NCI-H146 (cell line): Measurements from ENCODE around the gene THRB.

Source experiments
- DNase-seq: peaks from one replicate; lab custom pipeline; 2025; lab: John Stamatoyannopoulos, UW

Gene THRB

DNA sequence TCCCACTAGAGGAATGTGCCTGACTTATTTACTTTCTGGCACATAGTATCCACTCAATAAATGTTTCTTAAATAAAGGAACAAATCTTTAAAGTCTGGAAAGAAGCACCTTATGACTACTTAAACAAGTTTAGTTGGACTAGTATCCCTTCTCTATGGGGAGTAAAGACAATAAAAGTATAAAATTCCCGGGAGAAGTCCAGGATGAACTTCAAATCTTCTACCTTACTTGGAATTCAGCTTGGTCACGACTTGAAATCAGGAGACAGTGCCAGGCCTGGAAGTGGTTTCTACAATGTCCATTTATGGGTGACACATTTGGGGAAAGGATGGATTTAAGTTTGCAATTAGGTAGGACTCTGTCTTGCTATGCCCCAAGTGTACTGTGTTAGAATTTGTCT is 353.1 kb downstream of the THRB start:
- DNase-seq = no peak

DNA sequence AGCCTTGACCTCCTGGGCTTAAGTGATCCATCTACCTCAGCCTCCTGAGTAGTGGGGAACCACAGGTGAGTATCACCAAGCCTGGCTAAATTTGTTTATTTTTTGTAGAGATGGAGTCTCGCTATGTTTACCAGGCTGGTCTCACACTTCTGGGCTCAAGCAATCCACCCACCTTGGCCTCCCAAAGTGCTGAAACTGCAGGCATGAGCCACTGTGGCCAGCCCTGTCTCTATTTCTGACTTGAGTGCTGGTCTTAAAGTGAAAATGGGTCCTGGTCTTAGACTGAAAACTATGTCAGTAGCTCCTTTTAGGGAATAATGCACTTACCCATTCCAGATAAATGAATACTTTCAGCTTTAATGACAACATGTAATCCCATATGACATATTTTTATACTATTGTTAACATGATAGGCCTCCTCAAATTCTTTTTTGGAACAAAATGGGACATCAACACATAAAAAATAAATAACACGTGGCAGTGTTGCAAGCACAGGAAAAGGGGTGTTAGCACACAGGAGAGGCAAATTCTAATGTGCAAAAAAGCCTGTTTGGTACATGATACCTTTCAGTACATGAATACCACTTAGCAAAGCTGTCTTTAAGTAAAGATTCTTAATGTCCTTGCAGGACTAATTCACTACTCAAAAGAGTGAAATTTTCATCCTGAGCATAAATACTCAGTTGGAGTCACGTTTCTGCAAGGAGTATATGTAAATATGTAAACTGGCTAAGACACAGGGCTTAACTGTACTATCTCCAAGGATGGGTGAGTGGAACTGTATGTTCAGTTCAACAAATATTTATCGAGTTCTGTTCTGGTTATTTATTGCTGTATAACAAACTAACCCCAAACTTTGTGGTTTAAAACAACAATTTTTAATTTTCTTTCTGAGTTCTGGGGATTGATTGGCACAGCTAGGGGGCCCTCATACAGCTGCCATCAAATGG is 354.9 kb downstream of the THRB start:
- no peak for DNase-seq

DNA sequence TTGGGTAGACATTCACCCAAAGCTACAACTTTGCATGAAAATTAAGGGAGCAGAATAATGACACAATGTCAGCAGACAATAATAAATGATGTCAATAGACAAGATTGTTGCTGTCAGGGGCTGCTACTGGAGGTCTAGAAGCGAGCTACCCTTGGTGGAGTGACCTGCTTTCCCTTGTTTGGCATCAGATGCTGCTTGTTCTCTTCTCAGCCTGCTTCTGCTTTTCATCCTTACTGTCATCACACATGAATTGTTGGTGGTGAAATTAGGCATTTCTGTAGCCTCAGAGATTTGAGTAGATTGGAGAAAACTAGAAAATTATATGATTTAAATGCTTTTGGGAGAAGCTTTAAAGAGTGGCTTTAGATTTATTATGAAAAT is 355.8 kb downstream of the THRB start:
- DNase-seq = no peak

DNA sequence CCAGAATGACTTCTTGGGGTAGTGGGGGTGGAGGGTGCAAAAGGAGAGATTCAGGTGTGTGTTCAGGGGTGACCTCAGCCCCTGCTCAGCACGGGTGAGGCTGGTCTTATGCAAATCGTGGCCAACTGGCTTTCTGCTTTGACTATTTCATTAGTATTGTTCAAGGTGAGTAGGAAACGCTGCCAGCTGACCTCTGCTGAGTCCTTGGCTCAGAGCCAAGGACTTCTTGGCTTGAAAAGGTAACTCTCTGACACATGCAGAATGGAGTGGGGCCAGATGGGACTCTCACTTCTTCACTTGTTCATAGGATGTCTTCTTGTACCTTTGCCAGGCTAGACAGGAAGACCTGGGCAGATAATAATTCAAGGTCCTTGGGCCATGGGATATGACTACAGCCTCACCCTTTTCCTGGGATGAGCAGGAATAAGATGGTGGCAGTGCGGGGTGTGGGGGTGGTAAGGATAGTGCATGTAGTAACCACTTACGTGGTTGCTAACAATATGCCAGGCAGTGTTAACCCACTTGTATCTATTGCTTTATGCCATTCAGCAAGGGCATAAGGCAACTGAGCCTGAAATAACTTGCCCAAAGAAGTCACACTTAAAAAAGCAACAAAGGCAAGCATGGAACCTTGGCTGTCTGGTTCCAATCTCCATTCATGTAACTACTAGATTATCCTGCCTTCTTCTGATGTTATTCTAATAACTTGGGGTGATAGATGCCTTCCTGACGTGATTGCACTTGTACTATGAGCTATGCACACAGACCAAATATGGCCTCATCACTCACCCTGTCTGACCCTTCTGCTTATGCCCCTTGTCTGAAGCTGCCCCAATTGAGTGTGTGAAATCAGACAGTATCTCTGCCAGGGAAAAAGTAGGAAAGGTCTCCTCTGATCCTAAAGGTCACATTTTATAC is 356.4 kb downstream of the THRB start:
- DNase-seq = peak; percentile 58

DNA sequence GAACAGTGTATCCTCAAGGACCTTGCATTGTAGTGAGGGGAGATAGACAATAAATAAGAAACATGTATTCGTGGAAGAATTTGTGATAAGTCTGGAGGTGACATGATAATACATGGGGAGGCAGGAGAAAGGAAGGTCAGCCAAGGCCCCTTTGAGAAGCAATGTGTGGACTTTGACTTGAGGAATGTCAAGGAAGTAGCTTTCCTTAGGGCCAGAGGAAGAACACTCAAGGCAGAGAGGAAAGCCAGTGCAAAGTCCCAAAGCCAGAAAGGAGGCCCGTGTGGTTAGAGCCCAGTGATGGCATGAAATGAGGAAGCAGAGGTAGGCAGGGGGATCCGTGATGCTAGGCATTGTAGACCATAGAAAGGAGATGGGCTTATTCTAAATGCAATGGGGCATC is 357.3 kb downstream of the THRB start:
- no peak for DNase-seq

DNA sequence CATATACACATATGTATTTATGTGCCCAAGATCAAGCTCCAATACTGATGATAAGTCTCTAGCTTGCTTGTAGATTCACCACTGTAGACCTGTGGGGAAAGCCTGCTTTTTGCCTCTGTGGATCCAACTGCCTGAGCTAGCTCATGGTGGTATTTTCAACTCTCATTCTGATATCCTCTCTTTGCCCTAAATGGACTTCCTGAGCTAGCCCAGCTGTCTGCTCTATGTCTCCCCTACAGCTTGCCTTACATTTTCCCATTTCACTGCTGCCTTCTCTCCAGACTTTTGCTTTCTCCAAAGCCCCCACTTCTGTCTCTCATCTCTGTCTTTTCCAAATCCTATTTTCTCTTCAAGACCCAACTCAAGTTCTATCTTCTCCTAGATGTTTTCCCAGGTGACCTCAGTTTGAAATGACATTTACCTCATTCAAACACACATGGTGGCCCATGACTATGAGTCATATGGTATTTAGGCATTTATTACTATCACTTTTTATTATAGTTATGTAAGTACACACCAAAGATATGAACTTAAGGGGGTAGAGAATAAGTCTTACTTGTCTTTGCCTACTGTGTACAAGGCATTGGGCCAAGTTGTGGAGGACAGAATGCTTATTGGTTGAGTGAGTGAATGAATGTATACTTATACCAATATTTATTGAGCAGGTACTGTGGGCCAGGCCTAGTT is 357.9 kb downstream of the THRB start:
- DNase-seq = no peak

DNA sequence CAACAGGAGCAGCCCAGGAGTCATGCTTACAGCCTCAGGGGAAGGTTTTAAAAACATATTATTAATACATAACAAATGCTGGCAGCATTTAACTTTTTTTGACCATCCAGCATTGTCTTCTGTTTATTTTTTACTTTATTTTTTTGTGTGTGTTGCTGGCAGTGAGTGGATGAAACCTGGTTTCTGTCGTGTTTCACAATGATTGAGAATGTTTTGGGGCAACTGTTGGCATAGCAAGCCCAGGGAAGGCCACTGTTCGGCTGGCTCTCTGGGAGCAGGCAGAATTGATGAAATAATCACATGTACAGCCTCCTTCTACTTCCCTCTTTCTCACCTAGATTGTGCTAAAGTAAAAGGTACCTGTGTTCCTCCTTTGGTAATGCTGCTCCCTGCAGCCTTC is 359.4 kb downstream of the THRB start:
- no peak for DNase-seq

DNA sequence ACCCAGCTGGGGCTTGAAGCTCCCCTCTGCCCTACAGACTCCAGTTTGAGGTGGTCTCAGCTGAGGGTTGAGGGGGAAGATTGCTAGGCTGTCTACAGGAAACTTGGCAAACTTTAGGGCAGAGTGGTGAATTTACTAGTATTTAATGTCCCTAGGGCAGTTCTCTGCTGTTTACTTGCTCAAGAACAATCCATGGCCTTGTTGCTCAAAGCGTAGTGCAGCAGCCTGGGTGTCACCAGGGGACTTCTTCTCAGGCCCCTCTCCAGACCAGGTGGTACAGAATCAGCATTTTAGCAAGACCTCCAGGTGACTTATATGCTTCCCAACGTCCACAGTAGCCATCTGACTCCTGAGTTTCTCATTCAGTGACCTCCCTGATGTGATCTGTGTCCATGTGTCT is 360.7 kb downstream of the THRB start:
- DNase-seq = no peak

DNA sequence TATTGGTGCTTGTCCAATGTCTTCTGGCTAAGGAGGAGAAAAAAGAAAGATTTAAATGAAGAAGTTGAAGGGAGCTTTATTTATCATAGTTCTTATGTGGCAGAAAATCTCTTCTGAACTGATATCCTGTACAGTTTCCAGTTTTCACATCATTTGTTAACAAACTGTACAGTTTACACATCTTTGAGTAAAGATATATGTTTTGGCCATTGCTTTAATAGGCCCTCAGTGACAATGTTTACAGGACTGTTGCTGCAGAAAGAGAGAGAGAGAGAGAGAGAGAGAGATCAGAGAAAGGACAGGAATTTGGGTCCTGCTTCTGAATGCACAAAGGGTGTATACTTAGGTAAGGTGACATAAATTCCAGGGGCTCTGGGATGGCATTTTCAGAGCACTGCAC is 361.2 kb downstream of the THRB start:
- no peak for DNase-seq

DNA sequence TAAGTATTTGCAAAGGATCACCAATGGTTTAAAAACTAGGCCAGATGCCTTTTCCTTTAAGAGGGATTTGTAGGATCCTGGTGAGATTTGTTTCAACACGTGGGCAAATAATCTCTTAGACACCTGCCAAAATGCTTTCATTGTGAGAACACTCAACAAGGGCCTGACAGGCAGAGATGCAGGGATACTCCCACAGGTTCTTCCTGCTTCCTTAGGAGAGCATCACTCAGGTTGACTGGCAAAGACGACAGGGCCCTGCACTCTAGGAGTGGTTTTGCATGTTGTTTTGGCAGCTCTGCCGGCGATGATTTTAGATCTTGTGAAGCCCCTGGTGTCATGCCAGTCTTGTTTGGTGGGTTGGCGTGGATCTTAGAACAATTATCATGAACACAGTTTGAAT is 365.1 kb downstream of the THRB start:
- DNase-seq = peak; percentile 27

DNA sequence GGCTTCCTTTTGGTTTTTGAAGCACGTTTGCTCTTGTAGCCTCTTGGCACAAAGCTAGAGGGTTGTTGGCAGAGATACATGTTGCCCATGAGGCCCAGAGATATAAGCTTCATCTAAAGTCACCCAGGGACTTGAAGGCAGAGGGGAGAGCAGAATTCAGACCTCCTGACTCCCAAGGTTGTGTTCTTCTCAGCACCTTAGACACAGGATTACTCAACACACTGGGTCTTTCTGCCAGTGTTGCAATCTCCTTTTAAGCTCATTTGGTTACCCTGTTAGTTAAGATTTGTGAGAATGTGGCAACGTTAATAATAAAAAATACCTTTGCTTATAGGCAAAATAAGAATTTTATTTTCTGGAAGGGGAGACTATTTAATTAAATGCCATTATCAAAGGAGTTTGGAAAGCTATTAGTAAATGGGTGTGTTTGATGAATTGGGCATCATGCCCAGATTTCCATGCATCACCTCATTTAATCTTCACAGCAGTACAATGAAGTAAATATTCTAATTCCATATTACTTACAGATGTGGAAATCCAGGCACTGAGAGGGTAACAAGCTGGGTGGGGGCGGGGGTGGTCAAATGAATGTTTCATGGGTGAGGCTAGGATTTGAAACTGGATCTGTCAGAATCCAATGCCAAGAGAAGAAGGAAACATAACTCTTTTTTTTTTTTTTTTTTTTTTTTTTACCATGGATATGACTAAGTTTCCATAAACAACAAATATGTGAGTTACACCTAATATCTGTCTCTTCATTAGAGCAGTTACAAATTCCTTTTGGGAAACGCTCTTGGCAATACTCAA is 366.2 kb downstream of the THRB start:
- DNase-seq = peak; percentile 15

DNA sequence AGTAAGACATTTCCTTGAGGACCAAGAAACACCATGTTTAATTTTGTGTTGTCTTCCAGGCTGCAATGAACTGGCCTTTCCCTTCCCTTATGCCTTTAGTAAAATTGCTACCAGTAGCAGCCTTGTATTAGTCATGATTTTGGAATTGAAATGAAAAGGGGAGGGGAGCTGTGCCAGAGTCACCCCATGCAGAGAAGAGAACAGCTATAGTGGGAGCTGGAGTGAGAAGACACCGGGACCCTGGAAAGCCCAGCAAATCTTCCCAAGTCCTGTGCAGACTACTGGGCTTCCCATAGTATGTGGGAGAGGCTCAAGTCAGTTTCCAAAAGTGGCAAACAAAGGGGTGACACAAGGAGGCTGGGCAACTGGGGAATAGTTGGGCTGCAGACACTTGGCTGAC is 371.1 kb downstream of the THRB start:
- no peak for DNase-seq

DNA sequence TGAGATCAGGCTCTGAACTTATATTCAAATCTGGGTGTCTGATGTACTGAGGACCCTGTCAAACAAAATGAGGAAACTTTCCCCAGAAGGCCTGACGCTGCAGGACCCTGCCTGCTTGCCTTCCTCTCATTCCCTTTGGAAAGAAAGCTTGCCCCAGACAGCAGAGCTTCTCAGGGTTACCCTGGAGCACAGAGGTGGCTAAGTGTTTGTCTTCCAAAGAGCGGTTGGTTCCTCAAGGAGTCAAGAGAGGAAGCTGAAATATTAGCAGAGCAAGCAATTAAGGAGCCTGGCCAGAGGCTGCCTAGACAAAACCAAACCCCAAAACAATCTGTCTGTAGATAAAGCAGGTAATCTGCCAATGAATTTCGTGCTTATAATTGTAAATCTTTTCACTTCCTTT is 374.2 kb downstream of the THRB start:
- DNase-seq = no peak

DNA sequence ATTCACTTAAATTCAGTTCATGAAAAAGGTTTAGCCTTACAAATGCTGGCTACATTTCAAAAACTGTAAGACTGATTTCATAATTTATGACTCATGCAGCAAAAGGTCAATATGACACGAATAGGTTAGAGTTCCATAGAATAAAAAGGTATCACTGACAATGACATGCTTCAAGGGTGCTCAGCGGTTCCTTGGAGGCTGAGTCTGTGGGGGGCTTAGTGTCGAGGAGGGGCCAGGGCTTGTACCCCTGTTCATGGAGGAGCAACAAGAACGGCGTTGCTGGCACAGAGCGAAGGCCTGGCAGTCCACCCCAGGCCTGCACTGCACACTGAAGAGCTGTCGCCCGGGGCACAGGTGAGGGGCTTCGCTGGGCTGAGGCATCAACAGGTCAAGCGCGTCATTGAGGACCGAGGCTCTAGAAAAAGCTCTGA is 375.3 kb downstream of the THRB start:
- no peak for DNase-seq

DNA sequence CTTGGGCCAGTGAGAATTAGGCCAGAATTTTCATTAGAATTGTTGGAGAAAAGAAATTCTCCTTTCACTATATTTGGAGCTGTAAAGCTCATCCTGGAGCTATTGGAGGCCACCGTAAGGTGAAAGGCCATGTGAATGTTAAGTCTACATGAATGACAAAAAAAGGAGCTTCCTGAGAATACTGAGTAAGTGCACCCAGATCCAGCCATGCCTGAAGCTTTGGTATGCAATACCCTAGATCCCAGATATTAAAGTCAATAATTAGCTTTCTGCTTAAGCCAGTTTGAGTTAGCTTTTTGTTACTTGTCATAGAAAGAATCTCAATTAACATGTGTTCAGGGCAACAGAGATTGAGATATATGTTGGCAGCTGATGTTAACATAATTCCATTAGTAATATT is 377.1 kb downstream of the THRB start:
- no peak for DNase-seq

DNA sequence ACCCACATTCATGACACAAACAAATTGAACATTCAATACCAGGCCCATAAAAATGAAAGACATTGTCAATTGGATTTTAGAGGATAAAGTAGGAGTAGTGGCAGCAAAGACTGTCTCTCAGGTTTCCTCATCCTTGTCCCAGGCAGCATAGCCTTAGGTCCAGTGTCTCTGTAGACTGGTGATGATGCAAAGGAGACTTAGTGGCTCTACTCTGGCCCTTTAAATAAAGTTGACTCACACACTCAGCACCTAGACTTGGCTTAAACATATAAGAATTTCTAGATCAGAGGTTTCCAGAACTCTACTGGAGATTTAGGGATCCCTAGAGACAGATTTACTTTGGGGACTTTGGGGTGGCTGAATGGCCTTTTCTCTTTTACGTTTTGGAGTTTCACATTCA is 382.9 kb downstream of the THRB start:
- no peak for DNase-seq

DNA sequence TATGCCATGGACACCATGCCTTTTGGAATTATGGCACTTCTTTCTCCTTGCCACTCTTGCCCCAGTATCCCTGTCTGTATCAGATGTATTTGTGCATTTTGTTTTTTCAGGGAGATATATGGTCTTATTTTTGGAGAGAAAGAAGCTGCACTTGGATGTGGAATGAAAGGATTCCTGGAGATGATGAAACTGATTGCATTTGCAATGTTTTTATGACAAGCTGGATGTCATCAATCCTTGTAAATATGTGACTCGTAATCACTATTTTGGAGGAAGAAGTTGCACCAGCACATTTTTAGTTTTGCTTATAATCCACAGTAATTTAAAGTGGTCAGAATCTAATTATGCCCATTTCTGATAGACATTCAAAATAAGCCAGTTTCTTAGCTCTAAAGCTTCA is 384.6 kb downstream of the THRB start:
- DNase-seq = no peak

DNA sequence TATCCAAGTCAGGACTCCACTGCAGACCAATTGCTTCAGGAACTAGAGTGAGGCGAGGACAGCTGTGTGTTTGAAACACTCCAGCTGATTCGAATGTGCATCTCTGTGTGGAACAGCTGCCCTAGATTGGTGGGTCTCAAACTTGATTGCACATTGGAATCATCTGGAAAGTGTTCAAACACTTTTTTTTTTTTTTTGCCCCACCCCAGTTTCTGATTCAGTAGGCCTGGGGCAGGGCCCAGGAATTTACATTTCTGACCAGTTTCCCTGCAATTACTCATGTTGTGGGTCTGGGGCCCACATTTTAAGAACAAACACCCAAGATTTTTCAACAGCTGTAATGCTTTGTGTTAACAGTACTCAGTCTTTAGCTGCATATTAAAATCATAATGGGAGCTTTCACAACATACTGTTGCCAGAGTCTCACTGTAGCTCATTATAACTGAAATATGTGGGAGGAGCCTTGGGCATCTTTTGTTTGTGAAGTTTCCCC is 392.9 kb downstream of the THRB start:
- DNase-seq = no peak

DNA sequence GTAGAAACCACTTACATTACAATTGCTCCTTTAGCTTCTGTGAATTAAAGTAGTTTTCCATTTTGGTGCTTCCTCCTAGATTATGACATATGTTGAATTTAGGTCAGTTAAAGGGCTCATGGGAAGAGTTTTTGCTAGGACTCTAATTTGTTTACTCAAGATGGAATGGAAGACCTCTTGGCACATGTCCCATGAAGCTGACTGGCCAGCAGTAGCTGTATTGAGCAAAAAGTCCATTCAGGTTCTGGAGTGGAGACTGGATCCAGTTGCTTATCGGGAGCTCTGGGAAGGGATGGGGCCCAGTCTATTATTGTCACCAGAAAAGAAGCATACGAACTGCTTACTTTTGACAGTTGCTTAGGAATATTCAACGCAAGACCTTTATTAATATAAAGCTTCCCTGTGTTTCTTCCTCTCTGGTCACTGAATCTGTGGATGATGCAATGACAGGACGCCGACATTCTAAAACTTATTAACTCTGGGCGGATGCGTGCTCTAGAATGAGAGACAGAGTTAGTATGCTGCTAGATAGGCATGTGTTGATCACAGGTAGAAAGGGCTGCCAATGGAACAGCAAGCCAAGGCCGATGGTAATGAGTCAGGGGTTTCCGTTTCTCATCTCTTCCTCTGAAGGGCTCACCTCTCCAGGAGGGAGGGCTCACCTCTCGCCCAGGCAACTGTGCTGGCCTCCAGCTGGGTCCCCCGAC is 393.8 kb downstream of the THRB start:
- no peak for DNase-seq

DNA sequence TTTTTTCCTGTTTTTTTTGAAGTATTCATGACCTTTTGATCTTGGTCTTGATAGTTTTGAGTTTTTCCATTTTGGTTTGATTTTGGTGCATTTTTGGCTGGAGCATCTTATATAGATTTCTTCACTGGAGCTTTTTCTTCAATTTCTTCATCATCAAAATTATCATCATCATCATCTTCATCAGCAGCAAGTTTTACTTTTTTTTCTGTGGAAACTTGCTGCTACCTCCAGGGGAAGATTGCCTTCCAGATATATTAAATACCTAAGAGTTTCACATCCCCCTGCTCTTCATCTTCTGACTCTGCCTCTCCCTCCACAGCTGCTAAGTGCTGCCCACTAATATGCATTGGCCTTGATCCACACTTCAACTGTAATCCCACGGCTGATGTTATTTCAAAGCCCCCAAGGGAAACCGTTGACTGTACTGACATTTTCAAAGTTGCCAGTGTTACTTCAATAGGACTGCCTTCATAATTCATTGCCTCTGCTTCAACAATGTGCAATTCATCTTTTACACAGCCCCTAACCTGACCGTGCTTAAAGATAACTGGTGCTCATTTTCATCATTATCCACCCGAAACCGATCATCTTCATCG is 397.9 kb downstream of the THRB start:
- DNase-seq = no peak
